HG02970 (cell line): ENCODE measurements around the gene VSTM2L.

Experiments used
- ATAC-seq: cut with Tn5 transposase; IDR thresholded peaks from one replicate; pipeline ENCODE4 v1.9.1; 2021; ENCODE audit warnings: mild to moderate bottlenecking, moderate library complexity, moderate number of reproducible peaks; ENCODE audit not compliant: unreplicated experiment, low FRiP score

Gene VSTM2L

DNA sequence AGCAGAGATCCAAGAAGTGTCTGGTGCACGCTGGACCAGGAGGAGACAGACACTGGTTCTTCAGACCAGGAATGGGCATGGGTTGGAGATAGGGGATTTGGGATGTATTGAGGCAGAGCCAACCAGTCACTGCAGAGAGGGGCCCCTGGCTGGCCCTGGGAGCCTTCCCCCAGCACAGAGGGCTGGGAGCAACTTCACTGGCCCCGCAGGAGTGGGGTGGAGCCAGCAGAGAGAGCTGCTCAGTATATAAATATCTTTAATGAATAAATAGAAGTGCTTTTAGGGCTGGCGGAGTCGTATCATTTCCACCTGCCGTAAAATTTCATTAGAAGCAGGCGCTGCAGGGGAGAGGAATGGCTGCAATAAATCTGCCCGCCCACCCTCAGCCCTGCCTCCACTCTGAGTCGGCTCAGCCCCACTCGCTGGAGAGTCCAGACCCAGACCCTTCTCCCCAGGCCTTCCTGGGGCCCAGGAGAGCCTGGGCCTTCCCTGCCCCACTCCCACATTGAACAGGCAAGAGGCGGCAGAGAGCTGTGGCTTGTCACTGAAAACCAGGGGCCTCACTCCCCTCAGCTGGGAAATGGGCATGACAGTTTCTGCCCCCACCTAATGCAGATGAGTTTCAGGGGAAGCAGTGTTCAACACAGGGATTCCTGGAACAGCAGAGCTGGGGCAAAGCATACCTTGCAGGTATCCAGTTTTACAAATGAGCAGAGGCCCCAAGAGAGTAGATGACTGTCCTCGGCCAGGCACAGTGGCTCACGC is 23.9 kb upstream of the VSTM2L start:
- ATAC-seq = no peak

GRCh38 chr20:37879843-37880242 is 23.1 kb upstream of the VSTM2L start:
- no peak for ATAC-seq

GRCh38 chr20:37880726-37881591 is 22.0 kb upstream of the VSTM2L start:
- no peak for ATAC-seq

DNA sequence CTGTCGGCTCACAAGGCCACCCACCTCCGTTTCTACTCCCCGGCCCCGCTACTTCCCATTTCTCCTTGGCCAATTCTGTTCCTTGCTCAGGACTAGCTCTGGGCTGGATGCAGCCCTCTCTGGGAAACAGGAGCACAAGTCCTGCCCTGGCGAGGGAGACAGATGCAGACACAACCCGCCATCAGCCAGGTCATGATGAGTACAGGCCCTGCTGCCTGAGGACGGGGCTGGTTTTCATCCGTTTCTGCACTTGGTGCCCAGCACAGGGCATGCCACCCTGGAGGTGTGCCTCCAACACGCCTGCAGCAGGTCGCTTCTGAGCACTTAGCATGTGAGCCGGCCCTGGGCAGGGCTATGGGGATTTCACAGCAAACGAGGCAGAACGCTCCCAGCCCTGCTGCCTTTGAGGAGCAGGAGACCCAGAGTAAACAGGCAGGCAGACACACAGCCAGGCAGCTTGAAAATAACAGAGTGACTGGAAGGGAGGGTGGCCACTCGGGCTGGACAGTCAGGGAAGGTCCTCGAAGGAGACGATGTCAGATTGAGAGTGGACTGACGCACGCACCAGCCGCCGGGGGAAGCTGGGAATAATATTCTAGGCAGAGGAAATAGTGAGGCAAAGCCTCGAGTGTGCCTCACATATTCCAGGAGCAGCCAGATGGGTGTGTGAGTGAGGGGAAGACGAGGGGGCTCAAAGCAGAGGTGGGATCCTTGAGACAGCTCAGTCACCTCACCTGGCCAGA is 21.2 kb upstream of the VSTM2L start:
- ATAC-seq = no peak

DNA sequence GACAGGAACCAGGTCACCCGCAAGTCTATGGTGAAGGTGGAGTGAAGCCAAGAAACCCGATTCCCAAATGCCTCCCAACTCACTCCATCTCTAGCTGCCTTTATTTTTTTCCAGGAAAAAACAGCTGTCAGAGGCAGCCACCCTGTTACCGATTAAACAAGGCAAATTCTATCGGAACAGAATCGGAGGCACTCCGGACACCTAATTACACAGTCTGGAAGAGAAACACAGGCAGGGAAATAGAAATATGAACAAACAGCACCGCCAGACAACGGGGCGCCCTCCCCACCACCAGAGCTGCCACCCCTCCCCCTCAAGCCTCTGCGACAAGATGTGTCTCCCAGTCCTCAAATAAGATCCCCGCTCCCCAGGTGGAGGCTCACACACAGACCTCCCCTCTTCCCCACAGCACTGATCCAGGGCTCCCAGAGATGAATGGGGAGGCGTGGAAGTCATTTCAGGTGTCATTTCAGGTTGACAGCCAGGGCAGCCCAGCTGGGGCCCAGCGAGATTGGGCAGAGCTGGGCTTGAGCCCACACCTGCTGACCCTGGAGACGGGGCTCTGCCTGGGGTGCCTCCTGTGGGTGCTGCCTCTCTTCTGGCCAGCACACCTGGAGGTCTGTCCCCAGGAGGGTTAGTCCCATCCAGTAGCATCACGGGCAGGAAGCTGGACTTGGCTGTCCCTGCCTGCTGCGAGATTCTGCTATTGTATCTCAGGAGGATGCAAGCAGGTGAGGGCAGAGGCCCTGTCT is 19.8 kb upstream of the VSTM2L start:
- no peak for ATAC-seq

GRCh38 chr20:37885042-37885441 is 17.9 kb upstream of the VSTM2L start:
- no peak for ATAC-seq

DNA sequence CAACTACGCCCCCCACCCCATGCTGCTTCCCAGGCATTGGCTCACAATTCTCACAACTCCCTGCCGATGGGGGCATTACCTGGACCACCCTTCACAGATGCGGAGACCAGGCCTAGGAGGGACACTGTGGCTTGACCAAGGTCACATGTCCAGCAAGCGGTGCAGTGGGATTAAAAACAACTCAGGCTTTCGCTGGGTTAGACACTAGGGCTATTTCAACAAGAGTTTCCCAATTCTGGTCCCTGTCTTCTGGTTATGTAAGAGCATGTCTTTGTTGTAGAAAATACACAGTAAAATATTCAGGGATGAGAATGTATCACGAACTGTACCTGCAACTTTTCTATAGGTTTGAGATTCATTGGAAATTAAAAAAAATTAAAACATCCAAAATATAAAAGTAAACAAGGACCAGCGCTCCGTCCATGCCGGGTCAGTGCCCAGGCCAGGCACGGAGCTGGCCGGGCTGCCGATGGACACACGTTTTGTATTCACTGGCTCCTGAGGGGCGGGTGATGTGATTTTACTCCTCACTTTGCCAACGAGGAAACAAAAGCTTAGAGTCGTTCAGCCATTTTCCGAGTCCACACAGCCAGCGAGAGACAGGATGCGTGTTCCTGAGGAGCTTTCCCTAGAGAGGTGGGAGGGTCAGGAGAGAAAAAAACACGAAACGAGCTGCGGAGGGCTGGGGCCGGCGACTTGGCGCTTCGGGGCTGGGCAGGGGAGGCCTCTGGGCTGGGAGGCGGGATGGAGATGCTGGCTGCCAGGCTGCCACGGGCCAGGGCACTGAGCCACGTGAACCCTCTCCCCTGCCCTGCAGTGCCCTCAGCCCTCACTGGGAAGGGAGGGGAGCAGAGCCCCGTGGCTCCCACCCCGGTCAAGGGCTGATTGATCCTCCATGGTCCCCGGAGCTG is 17.1 kb upstream of the VSTM2L start:
- ATAC-seq = no peak

- no peak for ATAC-seq
Measured at GRCh38 chr20:37886851-37887297, 16.1 kb upstream of the VSTM2L start.

GRCh38 chr20:37888641-37889040 is 14.3 kb upstream of the VSTM2L start:
- ATAC-seq = no peak

- no peak for ATAC-seq
Measured at GRCh38 chr20:37890108-37890507, 12.8 kb upstream of the VSTM2L start.

GRCh38 chr20:37890643-37891042 is 12.3 kb upstream of the VSTM2L start:
- no peak for ATAC-seq

- no peak for ATAC-seq
Measured at GRCh38 chr20:37892001-37892400, 10.9 kb upstream of the VSTM2L start.

DNA sequence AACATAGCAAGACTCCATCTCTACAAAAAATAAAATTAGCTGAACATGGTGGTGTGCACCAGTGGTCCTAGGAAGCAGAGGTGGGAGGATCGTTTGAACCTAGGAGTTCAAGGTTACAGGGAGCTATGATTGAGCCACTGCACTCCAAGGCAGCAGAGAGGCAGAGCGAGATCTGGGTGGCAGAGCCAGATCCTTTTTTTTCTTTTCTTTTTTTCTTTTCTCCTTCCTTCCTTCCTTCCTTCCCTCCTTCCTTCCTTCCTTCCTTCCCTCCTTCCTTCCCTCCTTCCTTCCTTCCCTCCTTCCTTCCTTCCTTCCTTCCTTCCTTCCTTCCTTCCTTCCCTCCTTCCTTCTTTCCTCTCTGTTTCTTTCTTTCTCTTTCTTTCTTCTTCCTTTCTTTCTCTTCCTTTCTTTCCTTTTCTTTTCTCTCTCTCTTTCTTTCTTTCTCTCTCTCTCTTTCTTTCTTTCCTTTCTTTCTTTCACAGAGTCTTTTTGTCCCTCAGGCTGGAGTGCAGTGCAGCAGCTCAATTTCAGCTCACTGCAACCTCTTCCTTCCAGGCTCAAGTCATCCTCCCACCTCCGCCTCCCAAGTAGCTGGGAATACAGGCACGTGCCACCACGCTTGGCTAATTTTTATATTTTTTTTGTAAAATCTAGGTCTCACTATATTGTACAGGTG is 9.2 kb upstream of the VSTM2L start:
- no peak for ATAC-seq

GRCh38 chr20:37894454-37894853 is 8.5 kb upstream of the VSTM2L start:
- no peak for ATAC-seq

DNA sequence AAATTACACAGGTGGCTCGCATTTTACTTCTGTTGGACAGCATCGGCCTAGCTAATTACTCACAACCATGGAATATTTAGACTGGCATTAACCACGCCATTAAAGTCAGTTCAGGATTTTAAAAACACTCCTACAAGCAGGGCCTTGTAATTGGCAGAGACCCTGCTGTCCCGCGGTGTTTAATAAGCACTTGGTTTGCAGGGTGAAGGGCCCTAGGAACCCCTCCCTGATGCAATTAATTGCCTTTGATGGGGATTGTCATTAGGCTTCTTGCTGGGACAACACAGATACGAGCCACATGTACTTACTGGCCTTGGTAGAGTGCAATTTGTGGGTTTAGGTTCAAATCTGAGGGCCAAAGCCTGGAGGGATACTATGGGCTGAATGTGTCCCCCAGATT is 7.8 kb upstream of the VSTM2L start:
- no peak for ATAC-seq

DNA sequence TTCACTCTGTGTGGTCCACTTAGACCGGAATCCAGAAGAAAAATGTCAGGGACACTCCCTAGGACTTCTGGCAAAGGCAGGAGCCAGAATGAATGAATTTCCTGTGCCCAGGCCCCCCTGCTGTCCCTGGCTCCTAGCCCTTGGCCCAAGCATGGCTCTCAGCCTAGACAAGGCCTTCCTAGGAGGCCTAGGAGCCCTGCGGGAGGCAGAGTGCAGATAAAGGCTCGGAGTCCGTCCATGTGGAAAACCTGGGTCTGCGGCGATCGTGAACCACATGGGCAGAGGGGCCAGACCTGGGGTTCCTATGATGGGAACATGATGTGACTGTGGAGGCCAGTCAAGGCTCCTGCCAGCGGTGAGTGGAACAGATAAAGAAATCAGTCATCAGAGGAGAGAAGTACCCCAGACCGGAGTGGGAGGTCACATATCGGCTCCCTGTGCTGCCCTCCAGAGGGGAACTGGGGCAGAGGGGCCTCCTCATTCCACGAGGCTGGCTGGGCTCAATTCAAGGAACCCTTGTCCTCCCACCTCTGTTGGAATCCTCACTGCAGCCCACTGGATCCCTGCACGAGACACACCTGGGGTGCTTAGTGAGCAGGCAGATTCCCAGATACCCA is 5.9 kb upstream of the VSTM2L start:
- no peak for ATAC-seq

DNA sequence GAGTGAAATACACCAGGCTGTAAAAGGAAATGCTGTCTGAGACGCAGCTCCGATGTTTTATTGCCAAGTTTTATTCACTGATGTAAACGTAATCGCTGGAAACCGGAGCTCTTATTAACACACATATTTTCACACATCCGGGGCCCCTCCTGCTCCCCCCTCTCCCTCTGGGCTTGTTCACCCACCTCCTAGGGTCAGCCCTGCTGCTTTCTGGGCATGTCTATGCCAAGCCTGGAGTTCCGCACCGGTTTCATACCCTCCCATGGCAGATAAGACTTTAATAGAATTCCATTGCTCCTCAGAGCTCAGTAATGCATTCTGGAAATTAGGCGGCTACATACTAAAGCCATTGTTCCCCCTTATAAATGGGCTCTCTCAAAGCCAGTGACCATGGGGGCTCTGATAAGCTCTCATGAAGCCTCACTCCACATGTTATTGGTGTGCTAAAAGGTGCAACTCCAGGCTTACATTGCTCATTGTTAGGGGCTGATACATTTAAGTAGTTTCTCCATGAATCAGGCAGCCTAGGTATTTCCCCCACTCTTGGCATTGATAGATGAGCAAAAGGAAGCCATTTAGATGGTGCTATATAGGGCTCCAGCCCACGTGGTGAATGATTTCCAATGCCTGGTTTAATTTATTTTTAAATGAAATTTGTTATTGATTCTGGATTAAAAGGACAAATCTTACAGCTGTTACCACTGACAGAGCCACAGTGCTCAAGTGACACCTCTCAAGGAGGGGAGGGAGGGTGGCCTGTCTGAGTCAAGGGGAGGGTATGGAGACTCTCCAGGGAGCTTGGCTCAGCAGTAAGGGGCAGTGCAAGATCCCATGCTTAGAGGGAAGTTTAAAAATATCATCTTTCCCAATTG is 4.5 kb upstream of the VSTM2L start:
- no peak for ATAC-seq
